HG03520 (cell line): Measurements from ENCODE around the gene TTC39C.

Experiments used
- ATAC-seq: cut with Tn5 transposase; IDR thresholded peaks from one replicate; pipeline ENCODE4 v1.9.1; 2021; ENCODE audit warnings: mild to moderate bottlenecking, moderate library complexity; ENCODE audit not compliant: unreplicated experiment

The TTC39C gene

DNA sequence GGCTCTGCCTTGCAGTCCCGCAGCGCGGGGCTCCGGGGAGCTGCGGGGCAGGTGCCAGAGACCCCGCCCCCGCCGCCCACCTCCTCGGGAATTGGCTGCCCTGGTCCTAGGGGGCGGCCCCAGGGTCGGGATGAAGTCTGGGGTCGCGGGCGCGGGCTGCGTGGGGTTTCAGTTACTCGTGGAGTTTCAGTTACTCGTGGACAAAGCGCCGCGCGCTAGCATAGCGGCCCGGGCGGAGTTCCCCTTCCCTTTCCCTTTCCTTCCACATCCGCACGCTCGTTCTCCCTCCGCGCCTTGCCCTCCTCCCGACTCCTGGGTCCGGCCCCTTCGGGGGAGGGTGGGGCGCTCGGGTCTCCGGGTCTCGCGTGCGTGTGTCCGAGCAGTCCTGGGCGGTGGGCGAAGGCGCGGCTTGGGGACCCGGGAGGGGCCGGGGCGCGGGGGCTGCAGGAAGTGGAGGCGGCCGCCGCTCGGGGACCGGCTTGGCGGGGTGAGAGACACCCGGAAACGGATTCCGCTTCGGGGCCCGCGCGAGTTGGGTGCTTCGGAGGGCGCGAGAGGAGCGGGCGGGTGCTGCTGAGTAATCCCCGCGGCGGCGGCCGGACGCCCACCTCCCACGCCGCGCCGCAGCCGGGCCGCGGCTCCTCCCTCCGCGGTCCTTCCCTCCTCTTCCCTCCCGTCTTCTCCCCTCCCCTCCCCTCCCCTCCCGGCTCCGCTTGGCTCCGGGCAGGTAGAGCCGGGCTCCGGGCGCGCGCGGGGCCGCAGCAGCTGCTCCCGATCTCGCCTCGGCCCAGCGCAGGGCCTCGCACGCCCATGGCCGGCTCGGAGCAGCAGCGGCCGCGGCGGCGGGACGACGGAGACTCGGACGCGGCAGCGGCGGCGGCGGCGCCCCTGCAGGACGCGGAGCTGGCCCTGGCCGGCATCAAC lies at the start of gene TTC39C:
Gene TTC39C, plus strand, starts transcription at position 693 of the 924 bp plus-strand sequence. Its CDS starts 118 bp downstream, at position 811.
- ATAC-seq = peak; percentile 40

DNA sequence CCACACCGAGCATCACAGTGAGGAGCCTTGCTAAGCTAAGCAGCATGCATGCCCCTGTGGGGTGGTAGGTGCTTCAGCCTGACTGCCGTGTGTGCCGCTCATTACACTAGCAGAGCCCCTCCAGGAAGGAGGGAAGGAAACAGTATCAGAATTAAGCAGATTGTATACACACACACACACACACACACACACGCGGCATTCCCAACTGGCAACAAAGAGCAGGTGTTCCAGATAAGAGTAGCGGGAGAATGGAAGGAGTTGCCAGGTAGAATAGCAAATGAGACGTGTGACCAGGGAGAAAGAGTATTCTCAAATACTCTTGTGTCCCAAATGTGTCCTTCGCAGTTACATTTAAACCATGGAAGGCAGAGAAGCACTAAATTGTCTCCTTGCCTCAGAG lies 47.6 kb upstream of the TTC39C start:
- no peak for ATAC-seq

DNA sequence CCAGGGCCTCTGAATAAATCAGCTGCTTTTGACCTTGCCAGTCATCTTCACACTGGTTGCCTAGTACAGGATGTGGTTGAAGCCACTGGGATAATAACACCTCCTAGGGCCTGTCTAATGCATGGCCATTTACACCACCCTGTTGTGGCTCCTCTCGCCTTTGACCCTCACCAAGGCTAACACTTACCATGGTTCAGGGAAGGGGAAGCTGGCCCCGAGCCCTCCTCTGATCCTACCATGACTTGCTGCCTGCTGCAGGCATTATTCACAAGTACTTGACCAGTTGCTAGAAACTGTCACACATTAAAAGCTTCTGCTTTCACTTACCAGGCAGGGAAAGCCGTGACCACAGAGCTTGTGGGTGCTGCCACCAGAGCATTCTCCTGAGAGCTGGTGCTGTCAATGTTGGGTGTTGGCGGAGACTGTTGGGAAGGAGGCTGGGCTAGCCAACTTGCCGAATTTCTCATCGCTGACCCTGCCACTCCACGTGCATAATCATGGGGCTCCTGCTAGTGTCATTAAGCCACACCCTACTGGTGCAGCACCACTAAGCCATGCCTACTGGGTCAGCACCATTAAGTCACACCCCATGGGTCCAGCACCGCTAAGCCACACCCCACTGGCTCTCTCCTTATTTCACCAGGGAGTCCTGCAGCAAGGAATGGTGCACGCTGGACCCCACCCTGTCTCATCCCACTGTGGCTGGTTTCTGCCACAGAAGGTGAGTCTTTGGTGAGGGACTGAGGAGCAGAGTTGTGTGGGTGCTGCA lies 47.0 kb upstream of the TTC39C start:
- ATAC-seq = no peak

DNA sequence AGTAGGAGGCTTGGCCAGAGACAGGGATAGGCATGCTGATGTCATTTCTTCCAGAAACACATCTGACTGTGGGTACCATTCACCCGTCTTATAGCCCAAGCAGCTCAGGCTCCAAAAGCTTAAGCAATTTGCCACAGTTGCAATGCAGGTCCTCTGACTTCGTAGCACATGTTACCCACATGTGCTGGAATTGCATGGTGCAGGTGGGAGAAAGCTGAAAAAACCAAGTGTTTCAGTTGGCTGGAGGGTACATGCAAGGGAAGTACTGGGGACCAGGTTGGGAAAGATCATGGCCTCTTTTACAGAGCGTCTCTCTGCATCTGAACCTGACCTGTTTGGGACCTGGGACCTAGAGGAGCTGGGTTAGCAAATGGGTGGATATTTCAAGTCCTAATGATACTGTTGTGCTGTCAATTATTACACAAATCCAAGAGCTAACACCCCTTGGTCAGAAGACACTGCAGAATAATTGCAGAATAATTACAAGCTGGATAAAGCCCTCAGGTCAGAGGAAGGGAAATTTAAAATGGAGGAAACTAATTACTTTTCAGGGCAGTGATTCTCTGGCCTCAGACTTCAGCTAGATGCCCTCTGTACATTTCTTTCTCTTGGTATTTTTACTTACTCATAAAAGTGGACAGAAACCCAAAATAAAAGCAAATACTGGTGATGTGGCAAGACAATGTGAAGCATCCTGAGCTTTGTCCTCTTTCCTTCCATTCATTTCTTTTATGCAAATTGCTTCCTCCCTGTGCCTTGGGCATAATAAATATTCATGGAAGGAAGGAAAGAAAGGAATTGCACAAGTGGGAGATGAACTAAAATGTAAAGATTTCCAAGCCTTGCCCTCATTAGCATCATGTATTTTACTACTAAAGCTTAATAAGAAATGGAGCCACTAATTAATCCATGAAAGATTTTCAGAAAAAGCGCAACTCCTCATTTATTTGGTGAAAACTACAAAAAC lies 45.6 kb upstream of the TTC39C start:
- ATAC-seq = no peak

DNA sequence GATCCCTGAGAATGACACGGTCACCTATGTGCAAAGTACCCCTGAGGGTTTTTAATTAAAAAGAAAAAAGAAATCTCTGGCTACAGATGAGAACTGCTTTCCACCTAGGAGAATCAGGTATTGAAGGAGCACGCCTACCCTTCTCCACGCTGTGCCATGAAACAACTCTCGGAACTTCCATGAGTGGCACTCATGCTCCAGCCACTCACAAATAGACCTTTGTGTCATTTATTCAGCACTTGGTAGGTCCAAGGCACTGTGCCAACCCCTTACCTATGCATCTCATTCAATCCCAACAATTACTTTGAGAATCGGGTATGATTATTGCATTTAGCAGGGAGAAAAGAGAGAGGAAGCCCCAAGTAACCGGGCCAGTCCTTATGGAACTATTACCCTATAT lies 44.9 kb upstream of the TTC39C start:
- no peak for ATAC-seq

DNA sequence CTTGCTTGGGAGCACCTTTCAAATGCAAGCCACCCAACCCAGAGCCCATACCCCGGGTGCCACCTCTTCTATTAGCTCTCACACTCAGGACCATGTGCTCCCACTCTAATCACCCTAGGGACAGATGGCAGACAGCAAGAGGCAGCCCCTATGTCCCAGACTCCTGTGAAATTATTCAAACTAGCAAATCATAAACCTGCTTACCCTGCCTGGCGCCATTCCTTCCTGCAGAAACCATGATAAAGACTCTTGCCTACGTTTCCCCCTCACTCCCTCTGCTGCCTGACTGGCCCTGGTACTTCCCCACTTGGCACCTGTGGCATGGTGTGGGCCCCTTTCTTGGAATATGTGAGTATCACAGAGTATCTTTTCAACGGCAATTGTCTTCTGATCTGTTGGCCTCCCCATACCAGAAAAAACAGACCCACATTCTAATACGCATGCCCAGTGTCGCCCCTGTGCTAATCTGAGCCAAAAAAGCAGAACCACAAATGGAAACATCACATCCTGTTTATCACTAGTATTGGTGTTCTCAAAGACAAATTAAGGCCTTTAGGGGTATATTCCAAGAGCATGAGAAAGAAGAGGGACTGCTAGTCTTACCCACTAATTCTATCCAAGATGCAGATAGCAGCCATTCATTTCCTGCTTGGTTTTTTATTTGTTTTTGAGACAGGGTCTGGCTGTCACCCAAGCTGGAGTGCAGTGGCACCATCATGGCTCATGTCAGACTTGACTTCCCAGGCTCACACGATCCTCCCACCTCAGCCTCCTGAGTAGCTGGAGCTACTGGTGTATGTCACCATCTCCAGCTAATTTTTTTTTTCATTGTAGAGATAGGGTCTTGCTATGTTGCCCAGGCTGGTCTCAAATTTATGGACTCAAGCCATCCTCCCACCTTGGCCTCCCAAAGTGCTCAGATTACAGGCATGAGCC lies 44.1 kb upstream of the TTC39C start:
- no peak for ATAC-seq

DNA sequence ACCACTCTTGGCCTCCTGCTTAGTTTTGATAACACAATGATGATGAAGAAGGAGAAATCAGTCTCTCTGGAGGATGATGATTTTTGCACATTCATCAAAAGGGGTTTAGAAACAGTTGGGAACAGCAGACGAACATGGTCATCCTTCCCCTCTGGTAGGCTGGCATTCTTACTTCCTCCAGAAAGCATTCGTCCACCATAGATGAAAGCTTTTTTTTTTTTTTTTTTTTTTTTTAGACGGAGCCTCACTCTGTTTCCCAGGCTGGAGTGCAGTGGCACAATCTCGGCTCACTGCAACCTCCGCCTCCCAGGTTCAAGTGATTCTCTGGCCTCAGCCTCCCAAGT lies 43.5 kb upstream of the TTC39C start:
- ATAC-seq = no peak

DNA sequence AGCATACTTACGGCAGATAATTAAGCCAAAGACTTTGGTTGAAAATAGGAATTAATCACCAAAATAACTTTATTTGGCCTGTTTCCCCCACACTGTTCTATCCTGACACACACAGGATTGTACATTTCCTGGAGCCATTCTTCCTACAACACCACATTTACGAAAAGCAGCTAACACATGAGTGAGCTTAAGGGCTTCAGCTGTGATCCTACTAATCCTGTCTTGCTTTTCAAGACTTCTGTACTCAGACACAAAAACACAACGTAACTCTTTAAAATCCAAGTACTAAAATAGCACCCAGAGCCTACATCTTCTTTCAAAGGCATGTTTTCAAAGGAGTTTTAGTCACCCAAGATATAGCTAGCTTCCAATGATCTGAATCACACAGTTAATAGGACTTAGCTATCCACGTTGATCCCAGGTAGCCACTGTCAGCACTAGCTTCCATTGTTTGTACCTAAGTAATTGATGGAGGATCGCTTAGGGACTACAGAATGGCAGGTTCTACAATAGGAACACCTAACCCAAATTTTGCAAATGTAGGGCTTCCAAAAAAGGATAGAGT lies 42.8 kb upstream of the TTC39C start:
- ATAC-seq = no peak

DNA sequence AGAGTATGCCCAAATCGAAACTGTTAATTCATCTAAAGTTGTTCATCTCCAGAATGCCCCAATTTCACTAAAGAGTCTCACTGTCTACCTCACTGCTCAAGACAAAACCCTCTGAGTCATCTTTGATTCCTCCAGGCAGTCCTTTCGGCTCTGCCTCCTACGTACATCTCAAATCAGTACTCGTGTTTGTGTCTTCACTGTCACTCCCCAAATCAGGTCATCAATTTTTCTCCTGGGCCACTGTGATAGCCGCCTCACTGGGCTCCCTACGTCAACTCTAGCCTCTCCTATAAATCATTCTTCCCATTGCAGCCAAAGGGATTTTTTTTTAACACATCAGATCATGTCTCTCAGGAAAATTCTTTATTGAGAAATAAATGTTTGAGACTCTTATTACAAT lies 42.1 kb upstream of the TTC39C start:
- peak; percentile 63 for ATAC-seq

DNA sequence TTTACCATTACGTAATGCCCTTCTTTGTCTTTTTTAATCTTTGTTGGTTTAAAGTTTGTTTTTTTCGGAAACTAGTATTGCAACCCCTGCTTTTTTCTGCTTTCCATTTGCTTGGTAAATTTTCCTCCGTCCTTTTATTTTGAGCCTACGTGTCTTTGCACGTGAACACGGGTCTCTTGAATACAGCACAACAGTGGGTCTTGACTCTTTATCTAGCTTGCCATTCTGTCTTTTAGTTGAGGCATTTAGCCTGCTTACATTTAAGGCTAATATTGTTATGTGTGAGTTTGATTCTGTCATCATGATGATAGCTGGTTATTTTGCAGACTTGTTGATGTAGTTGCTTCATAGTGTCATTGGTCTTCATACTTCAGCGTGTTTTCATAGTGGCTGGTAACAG lies 37.5 kb upstream of the TTC39C start:
- no peak for ATAC-seq

DNA sequence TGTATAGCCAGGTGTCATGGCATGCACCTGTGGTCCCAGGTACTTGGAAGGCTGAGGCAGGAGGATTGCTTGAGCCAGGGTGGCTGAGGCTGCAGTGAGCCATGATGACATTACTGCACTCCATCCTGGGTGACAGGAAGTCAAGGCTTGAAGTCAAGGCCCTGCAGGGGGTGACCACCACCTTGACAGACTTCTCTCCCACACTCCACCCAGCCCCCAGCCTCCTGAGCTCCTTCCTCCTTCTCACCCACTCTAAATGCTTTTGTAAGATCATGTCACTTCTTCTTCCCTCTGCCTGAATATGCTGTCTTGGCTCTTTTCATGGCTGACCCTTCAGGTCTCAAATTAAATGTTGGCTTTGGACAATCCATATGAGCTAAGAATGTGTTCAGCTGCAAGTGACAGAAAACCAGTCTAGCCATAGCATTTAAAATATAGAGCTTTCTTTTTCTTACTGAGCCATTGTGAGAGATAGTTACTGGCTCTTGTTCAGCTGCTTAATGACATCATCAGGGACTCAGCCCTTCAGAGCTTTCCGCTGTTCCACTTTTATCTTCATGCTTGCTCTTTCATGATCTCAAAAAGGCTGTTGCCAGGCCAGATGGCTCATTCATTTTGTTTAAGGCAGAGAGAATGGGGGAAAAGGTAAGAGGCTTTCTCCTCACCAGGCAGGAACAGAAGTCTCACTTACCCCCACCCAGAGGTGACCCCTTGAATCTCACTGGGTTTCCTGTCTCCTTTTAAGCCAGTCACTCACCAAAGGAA lies 36.7 kb upstream of the TTC39C start:
- ATAC-seq = no peak

DNA sequence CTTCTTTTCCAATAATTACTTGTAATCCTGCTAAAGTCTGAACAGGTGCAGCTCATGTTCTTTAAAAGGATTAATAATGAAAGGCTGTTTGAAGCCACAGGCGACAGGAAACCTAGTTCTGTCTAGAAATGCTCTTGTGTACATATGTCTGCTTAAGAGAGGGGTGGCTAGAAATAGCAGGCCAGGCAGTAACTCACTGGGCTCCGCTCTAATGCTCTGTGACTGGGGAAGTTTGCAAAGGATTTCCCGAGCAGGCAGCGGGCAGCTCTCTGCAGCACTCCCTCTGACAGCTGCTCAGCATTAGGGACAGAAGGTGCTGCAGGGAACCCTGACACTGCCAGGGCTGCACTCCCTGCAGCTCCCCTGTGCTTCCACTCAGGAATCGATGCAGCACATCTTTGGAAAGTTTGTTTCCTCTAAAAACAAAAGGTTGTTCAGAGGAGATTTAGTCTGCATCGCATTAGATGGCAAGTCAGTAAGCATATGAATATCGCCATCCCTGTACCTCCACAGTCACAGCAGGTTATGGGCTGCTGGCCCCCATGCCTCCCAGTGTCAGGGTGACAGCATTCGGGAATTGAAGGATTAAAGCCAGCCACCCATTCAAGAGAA lies 33.1 kb upstream of the TTC39C start:
- no peak for ATAC-seq

DNA sequence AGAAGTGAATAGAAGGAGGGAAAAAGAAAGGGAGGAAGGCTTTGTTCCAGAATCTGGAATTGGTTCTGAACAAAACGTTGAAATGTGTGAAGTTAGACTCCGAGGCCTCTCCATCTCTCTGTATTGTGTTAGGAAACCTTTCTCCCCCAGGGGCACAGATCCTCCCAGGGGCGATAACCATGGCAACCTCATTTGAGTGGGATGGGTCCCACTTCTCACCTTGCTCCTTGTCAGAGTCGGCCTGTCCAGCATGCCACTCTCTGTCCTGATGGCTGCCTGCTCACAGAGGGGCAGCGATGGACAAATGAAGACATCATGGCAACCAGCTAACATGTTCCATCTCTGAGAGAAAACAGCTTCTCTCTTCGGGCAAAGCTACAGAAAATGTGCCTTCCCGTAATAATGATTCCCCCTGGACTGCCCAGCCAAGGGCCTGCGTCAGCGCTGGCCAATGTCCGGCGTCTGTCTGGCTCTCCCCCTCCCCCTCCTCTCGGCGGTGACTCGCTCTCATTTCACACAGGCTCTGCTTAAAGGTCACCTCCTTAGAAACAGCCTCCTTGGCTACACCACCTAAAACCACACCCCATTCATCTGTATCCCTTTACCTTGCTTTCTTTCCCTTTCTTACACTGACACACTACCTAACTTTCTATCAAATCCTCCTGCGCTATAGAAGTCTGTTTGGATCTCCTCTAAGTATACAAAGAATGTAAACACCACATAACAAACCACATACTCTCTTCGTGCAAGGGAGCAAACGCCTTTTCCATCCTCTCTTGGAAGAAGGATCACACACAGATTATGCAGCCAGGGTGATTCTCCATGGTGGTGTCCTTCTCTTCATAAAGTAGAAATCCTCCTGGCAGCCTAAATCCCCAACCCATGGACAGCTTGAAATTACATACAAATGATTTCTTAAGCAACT lies 32.1 kb upstream of the TTC39C start:
- ATAC-seq = no peak

DNA sequence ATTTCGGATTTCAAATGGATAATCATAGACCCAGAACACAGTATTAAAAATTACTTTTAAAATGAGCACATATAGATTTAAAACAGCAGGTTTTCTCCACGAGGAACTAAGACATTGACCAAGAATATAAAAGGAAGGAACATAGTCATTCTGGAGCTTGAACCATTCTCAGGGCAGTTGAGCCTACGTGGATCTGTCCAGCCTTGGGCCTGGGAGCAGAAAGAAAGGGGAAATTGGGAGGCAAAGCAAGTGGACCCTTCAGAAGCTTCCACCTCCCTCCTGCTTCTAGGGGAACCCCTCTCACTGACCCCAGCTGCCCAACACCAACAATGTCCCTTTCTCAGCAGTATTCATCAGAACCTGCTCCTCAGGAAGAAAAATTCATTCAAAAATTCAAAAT lies 31.4 kb upstream of the TTC39C start:
- ATAC-seq = no peak

DNA sequence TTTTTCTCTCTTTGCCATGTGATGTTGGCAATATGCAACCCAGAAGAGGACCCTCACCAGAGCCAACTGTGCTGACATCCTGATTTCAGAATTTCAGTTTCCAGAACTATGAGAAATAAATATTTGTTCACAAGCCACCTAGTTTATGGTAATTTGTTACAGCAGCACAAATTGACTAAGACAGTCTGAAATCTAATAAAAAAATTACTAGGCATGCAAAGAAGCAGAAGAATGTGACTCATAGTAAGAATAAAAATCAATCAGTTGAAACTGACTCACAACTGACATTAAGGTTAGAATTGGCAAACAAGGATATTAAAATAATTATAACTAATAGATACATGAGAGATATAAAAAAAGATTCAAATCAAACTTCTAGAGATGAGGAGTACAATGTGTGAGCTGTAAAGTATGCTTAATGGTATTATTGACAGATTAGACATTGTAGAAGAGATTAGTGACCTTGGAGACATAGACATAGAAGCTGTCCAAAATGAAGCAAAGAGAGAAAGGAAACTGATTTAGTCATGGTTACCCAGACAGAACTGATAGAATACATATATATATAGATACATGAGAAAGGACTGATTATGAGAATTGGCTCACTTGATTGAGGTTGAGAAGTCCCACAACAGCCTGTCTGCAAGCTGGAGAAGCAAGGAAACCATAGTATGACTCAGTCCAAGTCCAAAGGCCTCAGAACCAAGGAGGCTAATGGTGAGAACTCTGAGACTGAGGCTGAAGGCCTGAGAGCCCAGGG lies 27.8 kb upstream of the TTC39C start:
- no peak for ATAC-seq
